GM19238 (cell line): ENCODE data around the gene NUTF2.
A peak's percentile ranks its signal among the peaks of the same experiment; 100 is the strongest.

ENCODE experiments used
- DNase-seq: peaks from one replicate; pipeline ENCODE4 v3.0.0; 2011; ENCODE audit warnings: low spot score; ENCODE audit not compliant: insufficient read length

The NUTF2 gene

GRCh38 chr16:67837811-67838210 is 8.9 kb upstream of the NUTF2 start:
- no peak for DNase-seq

- DNase-seq, result no peak
Observed at GRCh38 chr16:67841198-67841815, 5.4 kb upstream of the NUTF2 start.

GRCh38 chr16:67841816-67842508 is 4.8 kb upstream of the NUTF2 start, which contains the start of gene THAP11:
TSS of gene THAP11 (plus strand) at chr16:67842320. CDS start at chr16:67842555, 235 bp downstream.
- DNase-seq, result peak; percentile 90

- peak; percentile 46 for DNase-seq
Observed at GRCh38 chr16:67842509-67843342, 4.0 kb upstream of the NUTF2 start.

GRCh38 chr16:67843343-67843765 is 3.4 kb upstream of the NUTF2 start:
- DNase-seq, result no peak

GRCh38 chr16:67844497-67844896 is 2.2 kb upstream of the NUTF2 start:
- DNase-seq, result no peak

GRCh38 chr16:67845291-67846062 is 1.3 kb upstream of the NUTF2 start:
- DNase-seq, result no peak

GRCh38 chr16:67846063-67846319 is 742 bp upstream of the NUTF2 start:
- no peak for DNase-seq

- peak; percentile 69 for DNase-seq
Observed at GRCh38 chr16:67847064-67847861, 530 bp downstream of the NUTF2 start, which contains the start of gene CENPT. TSS of gene CENPT (minus strand) at chr16:67847693. CDS start at chr16:67833859, 13,834 bp downstream.

- no peak for DNase-seq
Observed at GRCh38 chr16:67848118-67848517, 1.4 kb downstream of the NUTF2 start.

GRCh38 chr16:67853670-67854069 is 6.9 kb downstream of the NUTF2 start:
- no peak for DNase-seq

GRCh38 chr16:67855789-67856188 is 9.1 kb downstream of the NUTF2 start:
- DNase-seq, result no peak

- DNase-seq, result no peak
Observed at GRCh38 chr16:67856927-67857546, 10.3 kb downstream of the NUTF2 start.

GRCh38 chr16:67857547-67858233 is 11.0 kb downstream of the NUTF2 start:
- no peak for DNase-seq

- DNase-seq, result no peak
Observed at GRCh38 chr16:67858500-67858899, 11.8 kb downstream of the NUTF2 start.

- no peak for DNase-seq
Observed at GRCh38 chr16:67860589-67861398, 14.1 kb downstream of the NUTF2 start.

GRCh38 chr16:67861877-67862276 is 15.1 kb downstream of the NUTF2 start:
- no peak for DNase-seq

GRCh38 chr16:67862623-67863583 is 16.2 kb downstream of the NUTF2 start:
- no peak for DNase-seq
